Panc1 (cell line): ENCODE results near the gene HS3ST6. TPM values are rescaled to one million over a fixed set of nuclear protein-coding genes. Genes with fewer than 3 reads are reported as not detected.

Experiments
- ATAC-seq: fragments of 200-7000 bp; cut with Tn5 transposase; 2 replicates; pipeline ENCODE4 v1.9.1; 2020; ENCODE audit warnings: mild to moderate bottlenecking, moderate library complexity
- BruUV-seq: library from RNA; stranded (reverse); fragments of 400-500 nt; replicated peaks from 2 replicates; lab custom pipeline; 2021; lab: Mats Ljungman, UMichigan
- CTCF ChIA-PET: fragments of 300-600 bp; sonication (Branson Sonifier 250); formaldehyde crosslinking; loops from one replicate; lab custom pipeline; 2022; ENCODE audit warnings: antibody characterized with exemption; lab: Charles Lee
- POLR2A ChIA-PET: fragments of 300-600 bp; sonication (Branson Sonifier 250); formaldehyde crosslinking; loops from one replicate; lab custom pipeline; 2022; ENCODE audit warnings: antibody characterized with exemption; lab: Charles Lee
- DNase-seq: peaks from one replicate; pipeline ENCODE4 v3.0.0-alpha.2; 2010; ENCODE audit warnings: low read depth, low spot score
- H3K27ac ChIP-seq: 2 replicates; pipeline ENCODE4 v1.5.1; 2011; ENCODE audit warnings: mild to moderate bottlenecking, low read length, inconsistent platforms
- H3K27me3 ChIP-seq: fragments of 200-500 bp; sonication (Bioruptor generic); 2 replicates; pipeline ENCODE4 v1.6.0; 2014; ENCODE audit warnings: low read length, inconsistent platforms; ENCODE audit not compliant: control insufficient read depth, insufficient read depth
- H3K36me3 ChIP-seq: fragments of 200-500 bp; sonication (Bioruptor generic); 2 replicates; pipeline ENCODE4 v1.5.1; 2014; ENCODE audit warnings: inconsistent platforms, mild to moderate bottlenecking, low read length, moderate library complexity; ENCODE audit not compliant: control insufficient read depth, insufficient read depth
- H3K4me1 ChIP-seq: 2 replicates; pipeline ENCODE4 v1.5.1; 2011; ENCODE audit warnings: inconsistent platforms, mild to moderate bottlenecking, low read length, moderate library complexity; ENCODE audit not compliant: control insufficient read depth, insufficient read depth
- H3K4me3 ChIP-seq, 2 experiments: 2 replicates each; pipeline ENCODE4 v1.5.1; 2011 to 2012; ENCODE audit warnings: low read depth in 2 of 2, low read length in 2 of 2, mild to moderate bottlenecking in 2 of 2, inconsistent platforms in 1 of 2, moderate library complexity in 1 of 2
- H3K9me3 ChIP-seq: fragments of 200-500 bp; sonication (Bioruptor generic); 2 replicates; pipeline ENCODE4 v1.5.1; 2014; ENCODE audit warnings: low read depth, mild to moderate bottlenecking, inconsistent platforms, low read length, moderate library complexity; ENCODE audit not compliant: control insufficient read depth, insufficient read depth
- CTCF ChIP-seq: fragments of 450-650 bp; IDR thresholded peaks from 2 replicates; pipeline ENCODE4 v1.5.1; 2017; ENCODE audit warnings: mild to moderate bottlenecking
- POLR2AphosphoS5 ChIP-seq: IDR thresholded peaks from 2 replicates; pipeline ENCODE4 v1.6.1; 2012; ENCODE audit warnings: mild to moderate bottlenecking, low read depth, low read length, moderate library complexity
- REST ChIP-seq, 2 experiments: IDR thresholded peaks; 2 replicates each; pipeline ENCODE4 v1.6.1; 2011 to 2012; ENCODE audit warnings: low read depth in 2 of 2, control low read depth in 1 of 2, low read length in 1 of 2, mild to moderate bottlenecking in 1 of 2, moderate library complexity in 1 of 2; ENCODE audit not compliant: insufficient read depth in 1 of 2
- SIN3A ChIP-seq: IDR thresholded peaks from 2 replicates; pipeline ENCODE4 v1.6.1; 2012; ENCODE audit warnings: low read depth, mild to moderate bottlenecking, low read length, moderate library complexity, borderline replicate concordance; ENCODE audit not compliant: insufficient read depth
- TCF7L2 ChIP-seq: IDR thresholded peaks from 2 replicates; pipeline ENCODE4 v1.6.1; 2011; ENCODE audit warnings: mild to moderate bottlenecking, low read depth, low read length, inconsistent platforms
- in situ Hi-C: cut with HindIII; loops from 2 replicates; pipeline ENCODE4 v1.10.0; 2016; ENCODE audit warnings: low sequenced_read_pairs, low pct_unique_long_range_greater_than_20kb
- intact Hi-C: fragments of 100-400 bp; cut with micrococcal nuclease; formaldehyde crosslinking; loops from one replicate; pipeline ENCODE4 v1.10.0; 2022; ENCODE audit not compliant: unreplicated experiment
- total RNA-seq: library from RNA; stranded (reverse); gene quantifications from one replicate; pipeline ENCODE4 v1.2.1, GENCODE V29; 2021; ENCODE audit not compliant: unreplicated experiment

The HS3ST6 gene
- total RNA-seq, 1 experiment from 2014 or later: 3.3 TPM

GRCh38 chr16:1926271-1926670 is 8.1 kb upstream of the HS3ST6 start:
- Histone ChIP-seq H3K27ac (no peak overlapping the region), H3K36me3 (no peaks in the 10 kb centered on the region), H3K4me1 (peaks cover 5% of the 10 kb centered on the region; the same call in 1 of the 2 replicates), H3K4me3 (no peak overlapping the region), H3K27me3 (no peaks in the 10 kb centered on the region), H3K9me3 (no peaks in the 10 kb centered on the region)
- in situ Hi-C loops: no loop called here
- ATAC-seq (no peak), DNase-seq (no peak)
- intact Hi-C loops: no loop called here
- POLR2A ChIA-PET: no interaction called here
- no TSS peak for BruUV-seq
- CTCF ChIA-PET: interaction anchor here (0.7 to 1.6 kb wide), 2 partner anchors 29 to 62 kb away, joined by 3 to 6 read pairs; no protein-coding TSS in a partner anchor
- TF ChIP-seq SIN3A: no peak
- no peak for TF ChIP-seq POLR2AphosphoS5
- TF ChIP-seq TCF7L2: no peak
- no peak for TF ChIP-seq CTCF
- TF ChIP-seq REST (IDR thresholded peaks at IDR 0.05; ENCODE audit: insufficient read depth in 1 of 2, low read depth in 2 of 2, low read length in 1 of 2): no peak

GRCh38 chr16:1924095-1924494 is 5.9 kb upstream of the HS3ST6 start:
- DNase-seq: no peak
- ATAC-seq: no peak
- BruUV-seq: no TSS peak
- Histone ChIP-seq H3K4me3 (no peak overlapping the region), H3K4me1 (peaks cover 17% of the 10 kb centered on the region), H3K27me3 (no peaks in the 10 kb centered on the region; the same call in 1 of the 2 replicates), H3K27ac (no peak overlapping the region), H3K9me3 (no peaks in the 10 kb centered on the region), H3K36me3 (no peaks in the 10 kb centered on the region)
- in situ Hi-C loops (no loop called here), intact Hi-C loops (no loop called here)
- POLR2A ChIA-PET: interaction anchor here (0.6 kb wide), 1 partner anchor 108 kb away, joined by 4 read pairs; no protein-coding TSS in a partner anchor
- CTCF ChIA-PET: no interaction called here
- TF ChIP-seq REST (IDR thresholded peaks at IDR 0.05; ENCODE audit: insufficient read depth in 1 of 2, low read depth in 2 of 2, low read length in 1 of 2) (no peak), SIN3A (no peak), CTCF (no peak), POLR2AphosphoS5 (no peak), TCF7L2 (no peak)
